EH (cell line): ENCODE measurements around the gene NUP214.

Experiments used
- DNase-seq: peaks from one replicate; pipeline ENCODE4 v3.0.0-alpha.2; 2015; ENCODE audit warnings: low read depth

The NUP214 gene

GRCh38 chr9:131277287-131277909 is 152.0 kb downstream of the NUP214 start:
- DNase-seq = no peak

- DNase-seq = peak; percentile 85
Measured at GRCh38 chr9:131277910-131278701, 152.7 kb downstream of the NUP214 start.

- no peak for DNase-seq
Measured at GRCh38 chr9:131278702-131279111, 153.3 kb downstream of the NUP214 start.

- DNase-seq = no peak
Measured at GRCh38 chr9:131279196-131279862, 153.9 kb downstream of the NUP214 start.

- no peak for DNase-seq
Measured at GRCh38 chr9:131279863-131280570, 154.6 kb downstream of the NUP214 start.

- DNase-seq = no peak
Measured at GRCh38 chr9:131280660-131281059, 155.3 kb downstream of the NUP214 start.

- no peak for DNase-seq
Measured at GRCh38 chr9:131281119-131281965, 156.0 kb downstream of the NUP214 start.

- no peak for DNase-seq
Measured at GRCh38 chr9:131282175-131282574, 156.8 kb downstream of the NUP214 start.

- peak; percentile 45 for DNase-seq
Measured at GRCh38 chr9:131282688-131283422, 157.5 kb downstream of the NUP214 start.
